Measurements from ENCODE around the gene TMCC1.
A peak's percentile ranks its signal among the peaks of the same experiment; 100 is the strongest.

Gene TMCC1

DNA sequence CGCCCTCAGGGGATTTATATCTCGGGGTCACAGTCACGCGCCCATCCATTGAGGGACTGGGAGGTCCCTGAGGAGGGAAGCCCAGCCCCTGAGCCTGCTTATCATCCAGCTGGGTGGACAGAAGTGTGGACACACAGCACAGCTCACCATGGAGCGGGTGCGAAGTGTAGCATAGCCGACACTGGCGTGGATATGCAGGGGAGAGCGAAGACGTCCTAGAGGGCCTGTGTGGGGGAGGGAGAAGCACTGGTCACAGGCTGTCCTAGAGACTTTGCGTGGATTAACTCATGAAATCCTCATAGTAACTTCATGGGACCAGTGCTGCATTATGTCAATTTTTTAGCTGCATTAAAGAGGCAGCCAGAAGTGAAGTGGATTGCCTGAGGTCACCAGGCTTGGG, 261.0 kb downstream of the TMCC1 start:
- H3K27me3 Mint-ChIP-seq, result no peaks in the 10 kb centered on the region
- H3K9me3 Mint-ChIP-seq, result no peaks in the 10 kb centered on the region
- no peaks in the 10 kb centered on the region for H3K36me3 Mint-ChIP-seq
- peaks cover 11% of the 10 kb centered on the region for H3K4me1 Mint-ChIP-seq
- H3K4me3 Mint-ChIP-seq, result no peak overlapping the region
- no peak overlapping the region for H3K27ac Mint-ChIP-seq

DNA sequence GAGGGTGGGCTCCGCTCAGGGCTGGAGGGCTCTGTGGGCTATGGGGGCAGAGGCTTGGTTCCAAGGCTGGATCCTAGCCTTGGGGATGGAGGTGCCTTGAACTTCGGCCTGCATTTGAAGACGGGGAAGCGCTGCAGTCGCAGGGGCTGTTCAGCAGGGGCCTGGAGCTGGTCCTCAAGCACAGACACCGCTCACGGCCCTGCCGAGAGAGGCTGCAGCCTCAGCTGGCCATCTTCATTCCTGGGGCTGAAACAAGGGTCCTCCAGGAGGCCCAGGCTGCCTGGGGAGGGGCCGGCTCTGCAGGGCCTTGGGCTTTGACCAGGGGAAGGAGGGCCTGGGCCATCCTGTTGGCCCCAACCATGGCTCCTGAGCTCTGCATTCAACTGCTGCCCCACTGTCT, 261.5 kb downstream of the TMCC1 start:
- no peaks in the 10 kb centered on the region for H3K9me3 Mint-ChIP-seq
- no peak overlapping the region for H3K4me3 Mint-ChIP-seq
- no peaks in the 10 kb centered on the region for H3K36me3 Mint-ChIP-seq
- H3K4me1 Mint-ChIP-seq, result peaks cover 16% of the 10 kb centered on the region
- no peaks in the 10 kb centered on the region for H3K27me3 Mint-ChIP-seq
- H3K27ac Mint-ChIP-seq, result no peak overlapping the region

DNA sequence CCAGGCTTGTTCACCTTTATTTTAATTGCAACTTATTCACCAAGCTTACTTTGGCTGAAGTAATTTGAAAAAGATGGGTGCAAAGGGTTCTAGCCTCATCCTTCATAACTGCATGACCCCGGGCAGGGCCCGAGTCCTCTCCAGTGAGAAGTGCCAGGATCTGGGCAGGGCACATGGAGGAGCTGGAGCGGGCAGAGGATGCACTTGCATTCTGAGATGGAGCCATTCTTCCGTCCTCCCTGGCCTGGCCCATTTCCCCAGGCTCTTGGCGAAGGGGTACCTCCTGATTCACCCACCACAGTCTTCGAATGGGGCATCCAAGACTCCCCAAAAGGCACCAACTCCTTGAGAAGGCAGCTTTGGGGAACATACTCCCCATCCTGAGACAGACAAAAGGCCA, 264.5 kb downstream of the TMCC1 start:
- no peaks in the 10 kb centered on the region for H3K9me3 Mint-ChIP-seq
- no peaks in the 10 kb centered on the region for H3K36me3 Mint-ChIP-seq
- H3K4me3 Mint-ChIP-seq, result no peak overlapping the region
- H3K27me3 Mint-ChIP-seq, result no peaks in the 10 kb centered on the region
- no peak overlapping the region for H3K27ac Mint-ChIP-seq
- peaks cover 16% of the 10 kb centered on the region for H3K4me1 Mint-ChIP-seq

- peak overlapping the region; percentile 92 for H3K4me3 Mint-ChIP-seq
- H3K27ac Mint-ChIP-seq, result no peak overlapping the region
- no peaks in the 10 kb centered on the region for H3K36me3 Mint-ChIP-seq
- no peaks in the 10 kb centered on the region for H3K27me3 Mint-ChIP-seq
- no peaks in the 10 kb centered on the region for H3K9me3 Mint-ChIP-seq
- H3K4me1 Mint-ChIP-seq, result peaks cover 12% of the 10 kb centered on the region
Measured at GRCh38 chr3:129628169-129628522, 265.4 kb downstream of the TMCC1 start.

DNA sequence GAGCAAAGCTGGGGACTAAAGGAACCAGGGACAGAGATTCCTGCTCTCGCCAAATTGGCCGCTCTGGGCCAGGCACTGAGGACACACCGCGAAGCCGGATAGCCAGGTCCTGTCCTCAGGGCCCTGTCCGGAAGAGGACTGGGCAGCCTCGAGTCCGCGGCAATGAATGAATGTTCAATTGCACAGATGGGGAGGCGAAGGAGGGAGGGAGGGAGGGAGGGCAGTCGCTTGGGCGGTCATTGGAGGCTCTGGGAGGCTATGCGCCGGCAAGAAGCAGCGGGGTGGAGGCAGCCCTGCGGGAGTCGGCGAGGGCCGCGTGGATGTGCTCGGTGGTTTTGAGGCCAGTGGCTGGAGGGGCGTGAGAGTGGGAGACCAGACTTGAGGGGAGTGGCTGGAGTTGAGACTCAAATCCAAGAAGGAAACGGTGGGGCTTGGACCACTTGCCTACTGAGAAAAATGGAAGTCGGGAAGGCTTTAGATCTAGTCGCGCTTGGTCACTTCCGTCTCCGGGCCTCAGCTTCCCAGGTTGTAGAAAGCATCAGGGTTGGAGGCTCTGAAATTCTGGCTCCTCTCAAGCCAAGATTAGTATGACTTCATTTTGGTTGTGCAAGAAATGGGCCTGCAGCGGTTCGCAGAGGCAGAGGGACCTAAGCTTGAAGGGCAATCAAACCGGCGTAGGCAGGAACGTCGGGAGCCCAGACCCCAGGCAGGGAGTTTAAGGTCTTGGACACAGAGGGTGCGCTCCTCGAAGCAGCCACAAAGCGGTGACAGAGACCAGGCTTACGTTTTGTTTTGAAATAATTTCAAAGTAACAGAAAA, 266.0 kb downstream of the TMCC1 start:
- H3K4me3 Mint-ChIP-seq, result peak overlapping the region; percentile 92
- H3K36me3 Mint-ChIP-seq, result no peaks in the 10 kb centered on the region
- H3K27me3 Mint-ChIP-seq, result no peaks in the 10 kb centered on the region
- H3K9me3 Mint-ChIP-seq, result no peaks in the 10 kb centered on the region
- peaks cover 12% of the 10 kb centered on the region for H3K4me1 Mint-ChIP-seq
- H3K27ac Mint-ChIP-seq, result peak overlapping the region; percentile 68

DNA sequence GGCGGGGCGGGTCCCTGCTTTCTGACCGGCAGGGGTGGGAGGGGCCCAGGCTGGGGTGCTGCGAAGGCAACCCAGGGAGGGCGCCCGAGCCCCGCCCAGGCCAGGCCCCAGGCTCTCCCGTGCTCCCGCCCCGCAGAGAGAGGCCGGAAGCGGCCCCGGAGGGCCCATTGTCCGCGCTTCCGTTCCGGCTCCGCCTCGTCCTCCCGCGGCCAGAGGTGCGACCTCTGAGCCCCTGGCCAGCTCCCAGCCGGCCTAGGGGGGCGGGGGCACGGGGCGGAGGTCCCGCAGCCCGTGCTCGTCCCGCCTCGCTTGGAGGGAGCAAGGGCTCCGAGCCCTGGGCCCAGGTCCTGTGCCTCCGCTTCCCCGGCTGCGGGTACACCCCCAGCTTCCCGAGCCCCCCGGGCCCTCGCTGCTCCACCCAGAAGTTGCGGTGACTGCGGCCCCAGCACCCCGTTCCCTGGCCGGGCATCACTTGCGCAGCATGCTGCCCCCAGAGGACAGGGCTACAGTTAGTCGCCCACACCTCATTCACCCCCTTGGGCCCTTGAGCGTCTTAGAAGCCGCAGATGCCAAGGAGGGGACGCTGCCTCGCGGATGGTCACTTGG, 266.7 kb downstream of the TMCC1 start:
- Mint-ChIP-seq H3K27ac (no peak overlapping the region), H3K9me3 (no peaks in the 10 kb centered on the region), H3K36me3 (no peaks in the 10 kb centered on the region), H3K4me1 (peaks cover 12% of the 10 kb centered on the region), H3K4me3 (peak overlapping the region; percentile 92), H3K27me3 (no peaks in the 10 kb centered on the region)

DNA sequence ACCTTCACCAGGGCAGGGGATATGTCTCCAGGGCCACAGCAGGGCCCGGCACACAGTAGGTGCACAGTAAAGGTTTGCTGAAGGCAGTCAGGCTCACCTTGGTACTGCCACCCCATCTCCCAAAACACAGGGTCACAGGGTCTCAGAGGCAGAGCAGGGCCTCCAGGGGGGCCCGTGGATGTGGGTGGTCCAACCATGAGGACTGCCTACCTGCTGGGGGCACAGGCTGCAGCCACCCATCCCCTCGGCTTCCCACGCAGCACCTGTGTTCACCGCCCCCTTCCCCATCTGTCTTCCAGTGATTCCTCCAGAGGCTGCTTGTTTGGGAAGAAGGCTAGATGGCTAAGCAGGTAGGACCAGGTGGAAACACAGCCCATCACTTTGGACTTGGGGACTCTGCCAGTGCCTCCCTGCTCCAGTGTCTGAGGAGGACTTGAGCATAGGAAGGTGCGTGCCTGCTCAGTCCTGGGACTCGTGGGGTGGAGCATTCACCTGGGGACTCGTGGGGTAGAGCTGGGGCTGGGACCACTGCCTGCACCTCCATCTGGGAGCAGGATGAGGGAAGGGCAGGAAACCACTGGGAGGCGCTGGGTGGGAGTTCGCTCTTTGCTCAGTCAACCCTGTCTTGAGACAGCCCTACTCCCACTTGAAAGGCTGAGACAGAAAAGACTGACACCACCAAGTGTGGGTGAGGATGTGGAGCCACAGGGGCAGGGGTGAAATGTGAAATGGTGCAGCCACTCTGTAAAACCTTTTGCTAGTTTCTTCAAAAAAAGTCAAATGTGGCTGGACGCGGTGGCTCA, 268.2 kb downstream of the TMCC1 start:
- Mint-ChIP-seq H3K27me3 (no peaks in the 10 kb centered on the region), H3K4me3 (peak overlapping the region; percentile 52), H3K36me3 (no peaks in the 10 kb centered on the region), H3K27ac (peak overlapping the region; percentile 51), H3K4me1 (peaks cover 12% of the 10 kb centered on the region), H3K9me3 (no peaks in the 10 kb centered on the region)

GRCh38 chr3:129624347-129625071, 269.0 kb downstream of the TMCC1 start:
- Mint-ChIP-seq H3K36me3 (no peaks in the 10 kb centered on the region), H3K27ac (peak overlapping the region; percentile 51), H3K27me3 (no peaks in the 10 kb centered on the region)

GRCh38 chr3:129623447-129624118, 269.9 kb downstream of the TMCC1 start:
- Mint-ChIP-seq H3K27ac (no peak overlapping the region), H3K27me3 (no peaks in the 10 kb centered on the region), H3K36me3 (no peaks in the 10 kb centered on the region), H3K4me1 (peaks cover 15% of the 10 kb centered on the region), H3K9me3 (no peaks in the 10 kb centered on the region), H3K4me3 (no peak overlapping the region)

More at GRCh38 chr3:129624347-129625071, 269.0 kb downstream of the TMCC1 start:
- H3K9me3 Mint-ChIP-seq, result no peaks in the 10 kb centered on the region
- H3K4me1 Mint-ChIP-seq, result peaks cover 12% of the 10 kb centered on the region
- peak overlapping the region; percentile 23 for H3K4me3 Mint-ChIP-seq

GRCh38 chr3:129622933-129623332, 270.6 kb downstream of the TMCC1 start:
- Mint-ChIP-seq H3K36me3 (no peaks in the 10 kb centered on the region), H3K9me3 (no peaks in the 10 kb centered on the region), H3K27ac (no peak overlapping the region), H3K4me3 (no peak overlapping the region), H3K4me1 (peaks cover 16% of the 10 kb centered on the region), H3K27me3 (no peaks in the 10 kb centered on the region)

GRCh38 chr3:129622226-129622874, 271.2 kb downstream of the TMCC1 start:
- peaks cover 10% of the 10 kb centered on the region for H3K4me1 Mint-ChIP-seq
- no peaks in the 10 kb centered on the region for H3K27me3 Mint-ChIP-seq
- H3K9me3 Mint-ChIP-seq, result no peaks in the 10 kb centered on the region
- H3K4me3 Mint-ChIP-seq, result no peak overlapping the region
- no peak overlapping the region for H3K27ac Mint-ChIP-seq
- no peaks in the 10 kb centered on the region for H3K36me3 Mint-ChIP-seq

DNA sequence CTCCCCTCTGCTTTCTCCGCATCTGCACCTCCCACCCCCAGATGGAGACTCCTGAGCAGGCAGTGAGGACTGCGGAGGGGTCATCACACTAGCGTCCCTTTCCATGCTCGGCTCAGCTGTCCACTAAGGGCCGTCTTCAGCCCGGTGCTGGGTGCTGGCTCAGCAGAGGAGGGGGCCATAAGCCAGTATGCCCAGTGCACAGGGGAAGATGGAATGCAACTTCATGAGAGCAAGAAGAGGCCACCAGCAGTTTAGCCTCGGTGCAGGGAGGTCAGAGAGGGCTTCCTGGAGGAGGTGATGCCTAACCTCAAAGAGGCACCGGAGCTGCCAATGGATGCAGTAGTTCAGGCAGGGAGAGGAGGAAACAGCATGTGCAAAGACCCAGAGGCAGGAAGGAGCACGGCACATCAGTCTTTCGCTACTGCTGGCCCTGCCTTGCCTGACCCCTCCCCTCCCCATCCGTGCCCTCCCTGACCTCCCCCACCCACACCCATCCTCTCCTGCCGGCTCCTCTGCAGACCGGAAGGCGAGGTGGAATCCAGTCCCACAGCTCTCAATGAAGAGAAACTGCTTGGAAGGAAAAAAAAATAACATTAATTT, 271.8 kb downstream of the TMCC1 start:
- H3K27ac Mint-ChIP-seq, result no peak overlapping the region
- H3K4me1 Mint-ChIP-seq, result peaks cover 7% of the 10 kb centered on the region
- H3K27me3 Mint-ChIP-seq, result no peaks in the 10 kb centered on the region
- H3K9me3 Mint-ChIP-seq, result no peaks in the 10 kb centered on the region
- H3K36me3 Mint-ChIP-seq, result no peaks in the 10 kb centered on the region
- H3K4me3 Mint-ChIP-seq, result no peak overlapping the region

- Mint-ChIP-seq H3K9me3 (no peaks in the 10 kb centered on the region), H3K4me3 (no peak overlapping the region), H3K4me1 (peaks cover 7% of the 10 kb centered on the region), H3K36me3 (no peaks in the 10 kb centered on the region), H3K27me3 (no peaks in the 10 kb centered on the region), H3K27ac (no peak overlapping the region)
Measured at GRCh38 chr3:129620828-129621559, 272.5 kb downstream of the TMCC1 start.

DNA sequence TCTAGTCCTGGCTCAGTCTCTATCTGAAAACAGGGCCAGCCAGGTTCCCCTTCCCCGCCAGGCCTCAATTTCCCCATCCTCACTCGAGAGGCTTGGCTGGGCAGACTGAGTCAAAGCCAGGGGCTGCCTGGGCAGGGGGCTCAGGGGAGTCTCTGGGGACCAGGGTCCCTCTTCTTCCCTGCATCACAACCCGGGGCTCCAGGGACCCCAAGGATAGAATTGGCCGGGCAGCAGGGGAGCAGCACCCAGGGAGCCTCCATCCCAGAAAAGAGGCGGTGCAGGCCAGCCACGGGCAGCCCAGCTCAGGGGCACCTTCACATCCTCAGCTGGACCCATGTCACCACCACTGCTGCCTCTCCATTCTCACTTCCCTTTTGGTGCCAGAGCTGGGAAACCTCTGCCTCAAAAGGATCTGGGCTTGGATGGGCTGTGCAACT, 273.8 kb downstream of the TMCC1 start:
- H3K27ac Mint-ChIP-seq, result no peak overlapping the region
- no peak overlapping the region for H3K4me3 Mint-ChIP-seq
- H3K4me1 Mint-ChIP-seq, result peaks cover 7% of the 10 kb centered on the region

More for the DNA sequence above, 273.8 kb downstream of the TMCC1 start:
- Mint-ChIP-seq H3K36me3 (no peaks in the 10 kb centered on the region), H3K27me3 (no peaks in the 10 kb centered on the region), H3K9me3 (no peaks in the 10 kb centered on the region)

All from activated naive CD4-positive, alpha-beta T cell treated with anti-CD3 and anti-CD28 coated beads, Interleukin-2, amount 50 U/mL, for 24 hours (primary cell).